ENCODE data around the gene TBXA2R.

- no peak for TF ChIP-seq CTCF (IDR thresholded peaks at IDR 0.05)
- TF ChIP-seq POLR2A (IDR thresholded peaks at IDR 0.05), result no peak
Observed at GRCh38 chr19:3586707-3587346, 19.8 kb downstream of the TBXA2R start.
